Aorta (tissue), 5 donors: ENCODE data around the gene ACSS3. TPM values are rescaled to one million over a fixed set of nuclear protein-coding genes. Genes with fewer than 3 reads are reported as not detected.

Source experiments
- ATAC-seq: fragments of 200-7000 bp; cut with Tn5 transposase; one replicate; pipeline ENCODE4 v1.9.1; 2022; ENCODE audit warnings: moderate library complexity; ENCODE audit not compliant: low FRiP score
- DNase-seq, 2 donors: peaks; one replicate each; pipeline ENCODE4 v3.0.0-alpha.2; 2020
- H3K27ac ChIP-seq, 2 donors: one replicate each; pipeline ENCODE4 v1.5.1; 2013; ENCODE audit warnings: low read length in 2 of 2, mild to moderate bottlenecking in 2 of 2, moderate library complexity in 2 of 2, control low read depth in 1 of 2, inconsistent platforms in 1 of 2, low read depth in 1 of 2
- H3K27me3 ChIP-seq, 2 donors: one replicate each; pipeline ENCODE4 v1.6.1; 2013; ENCODE audit warnings: control low read depth in 1 of 2, low read length in 1 of 2, mild to moderate bottlenecking in 1 of 2, moderate library complexity in 1 of 2; ENCODE audit not compliant: insufficient read depth in 2 of 2, control insufficient read depth in 1 of 2
- H3K36me3 ChIP-seq, 2 donors: one replicate each; pipeline ENCODE4 v1.6.1; 2013; ENCODE audit warnings: control low read depth in 1 of 2, low read length in 1 of 2, mild to moderate bottlenecking in 1 of 2; ENCODE audit not compliant: insufficient read depth in 2 of 2, control insufficient read depth in 1 of 2
- H3K4me1 ChIP-seq, 2 donors: one replicate each; pipeline ENCODE4 v1.6.1; 2013; ENCODE audit warnings: low read length in 2 of 2, control low read depth in 1 of 2, mild to moderate bottlenecking in 1 of 2, moderate library complexity in 1 of 2; ENCODE audit not compliant: insufficient read depth in 2 of 2, control insufficient read depth in 1 of 2
- H3K4me3 ChIP-seq, 2 donors: one replicate each; pipeline ENCODE4 v1.5.1; 2013; ENCODE audit warnings: low read length in 2 of 2, control low read depth in 1 of 2, mild to moderate bottlenecking in 1 of 2
- H3K9me3 ChIP-seq: one replicate; pipeline ENCODE4 v1.6.1; 2013; ENCODE audit warnings: mild to moderate bottlenecking, low read length; ENCODE audit not compliant: control insufficient read depth
- WGBS, 2 donors: extraction: QIAGEN DNeasy Blood & Tissue Kit; methylation state at CpG; one replicate each; pipeline ENCODE4 v1.1.7; 2013; 5-methylcytosine and 5-hydroxymethylcytosine counted together
- intact Hi-C, 2 donors: fragments of 100-400 bp; cut with DNase I; formaldehyde crosslinking; loops; one replicate each; pipeline versions ENCODE4 v1.14.2 to v1.15.0; 2022
- polyA plus RNA-seq, 2 donors: library from polyadenylated mRNA; stranded (reverse); fragments of 200-250 nt; gene quantifications; one replicate each; pipeline ENCODE4 v1.2.3, GENCODE V29; 2013
- total RNA-seq, 2 donors: library from RNA; stranded (reverse); fragmentation: NEBNext Ultra II Directional; extraction: Animal tissue kit (Norgen Biotek cat#: 25700); gene quantifications; one replicate each; pipeline ENCODE4 v1.2.1, GENCODE V29; 2021
- donor health status: healthy with polysubstance abuse.
- donor health status: Bipolar disorder and iron deficiency.
- donor health status: DM: no; HTN: no; CAD: no.
- donor health status: DM: no; HTN: no; CAD: no.
- donor health status: DM: yes; HTN: yes; CAD: no.

Gene ACSS3
- total and polyA plus RNA-seq, 4 donors, result 6.4 to 24.6 (median 14.3) TPM

DNA sequence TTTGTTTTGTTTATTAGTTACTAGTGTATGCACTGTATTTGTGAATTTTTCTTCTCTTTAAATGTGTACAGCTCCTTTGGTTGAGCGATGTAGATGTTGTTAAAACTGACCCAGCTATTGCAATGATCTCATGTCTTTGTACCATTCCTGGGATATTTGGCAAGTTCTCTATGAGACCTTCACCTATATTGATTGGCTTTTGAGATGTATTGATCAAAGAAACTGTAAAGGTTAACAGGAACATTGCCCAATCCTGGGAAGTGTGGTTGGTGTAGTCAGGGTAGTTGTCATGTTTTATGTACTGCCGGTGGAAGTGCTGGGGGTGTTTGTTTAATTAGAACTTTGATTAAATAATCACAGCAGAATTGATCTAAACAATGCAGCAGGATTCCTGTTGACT lies 43.1 kb downstream of the ACSS3 start:
- no peak overlapping the region for H3K27ac ChIP-seq
- no peaks in the 10 kb centered on the region for H3K9me3 ChIP-seq
- H3K4me3 ChIP-seq, result no peak overlapping the region
- intact Hi-C loops, result no loop called here
- no peaks in the 10 kb centered on the region for H3K27me3 ChIP-seq
- H3K36me3 ChIP-seq, result peaks cover 3 to 7% of the 10 kb centered on the region in 2 donors
- 47 to 68% methylated on average over 2 of the region's 2 CpGs for WGBS, 2 donors
- no peaks in the 10 kb centered on the region for H3K4me1 ChIP-seq
- no peak for DNase-seq
- ATAC-seq, result no peak

- H3K4me1 ChIP-seq, result no peaks in the 10 kb centered on the region
- no peak for DNase-seq
- H3K27ac ChIP-seq, result no peak overlapping the region
- WGBS, 2 donors, result 93 to 94% methylated on average over 3 of the region's 3 CpGs
- H3K36me3 ChIP-seq, result no peaks in the 10 kb centered on the region
- no peak for ATAC-seq
- intact Hi-C loops, result no loop called here
- no peak overlapping the region for H3K4me3 ChIP-seq
- H3K27me3 ChIP-seq, result no peaks in the 10 kb centered on the region
- H3K9me3 ChIP-seq, result no peaks in the 10 kb centered on the region
Observed at GRCh38 chr12:81123611-81124010, 45.7 kb downstream of the ACSS3 start.

GRCh38 chr12:81125691-81126090 lies 47.8 kb downstream of the ACSS3 start:
- WGBS, 2 donors, result 93% methylated on average over 8 of the region's 8 CpGs
- ATAC-seq (no peak), DNase-seq (no peak)
- Histone ChIP-seq H3K27ac (no peak overlapping the region), H3K4me1 (no peaks in the 10 kb centered on the region), H3K27me3 (no peaks in the 10 kb centered on the region), H3K36me3 (no peaks in the 10 kb centered on the region), H3K9me3 (no peaks in the 10 kb centered on the region), H3K4me3 (no peak overlapping the region)
- intact Hi-C loops, result loop anchor here in 1 of 2 donors (5.0 kb wide), 1 partner anchor 288 kb away; no protein-coding TSS in a partner anchor

GRCh38 chr12:81128930-81129554 lies 51.2 kb downstream of the ACSS3 start:
- no peaks in the 10 kb centered on the region for H3K4me1 ChIP-seq
- H3K27ac ChIP-seq, result no peak overlapping the region
- no peak for ATAC-seq
- DNase-seq, result no peak
- H3K9me3 ChIP-seq, result no peaks in the 10 kb centered on the region
- 7 to 9% methylated on average over 2 of the region's 2 CpGs for WGBS, 2 donors
- intact Hi-C loops, result loop anchor here in 1 of 2 donors (5.0 kb wide), 1 partner anchor 292 kb away; no protein-coding TSS in a partner anchor
- H3K4me3 ChIP-seq, result no peak overlapping the region
- H3K27me3 ChIP-seq, result no peaks in the 10 kb centered on the region
- no peaks in the 10 kb centered on the region for H3K36me3 ChIP-seq

GRCh38 chr12:81136519-81136918 lies 58.6 kb downstream of the ACSS3 start:
- Histone ChIP-seq H3K36me3 (peaks cover 0 to 1% of the 10 kb centered on the region in 2 donors), H3K9me3 (no peaks in the 10 kb centered on the region), H3K4me1 (no peaks in the 10 kb centered on the region), H3K27ac (no peak overlapping the region), H3K27me3 (no peaks in the 10 kb centered on the region), H3K4me3 (no peak overlapping the region)
- intact Hi-C loops, result no loop called here
- ATAC-seq, result no peak
- DNase-seq, result no peak

- no peaks in the 10 kb centered on the region for H3K4me1 ChIP-seq
- DNase-seq (no peak), ATAC-seq (no peak)
- H3K27ac ChIP-seq, result no peak overlapping the region
- H3K27me3 ChIP-seq, result no peaks in the 10 kb centered on the region
- 48 to 67% methylated on average over 2 of the region's 2 CpGs for WGBS, 2 donors
- H3K4me3 ChIP-seq, result no peak overlapping the region
- H3K36me3 ChIP-seq, result peaks cover 0 to 1% of the 10 kb centered on the region in 2 donors
- intact Hi-C loops, result no loop called here
- H3K9me3 ChIP-seq, result no peaks in the 10 kb centered on the region
Observed at GRCh38 chr12:81137801-81138200, 59.9 kb downstream of the ACSS3 start.

- no peaks in the 10 kb centered on the region for H3K27me3 ChIP-seq
- H3K4me3 ChIP-seq, result no peak overlapping the region
- ATAC-seq, result no peak
- no peaks in the 10 kb centered on the region for H3K9me3 ChIP-seq
- no peak for DNase-seq
- no peaks in the 10 kb centered on the region for H3K4me1 ChIP-seq
- intact Hi-C loops, result no loop called here
- no peaks in the 10 kb centered on the region for H3K36me3 ChIP-seq
- 95 to 97% methylated on average over 1 of the region's 1 CpG for WGBS, 2 donors
- H3K27ac ChIP-seq, result no peak overlapping the region
Observed at GRCh38 chr12:81141217-81141616, 63.3 kb downstream of the ACSS3 start.

GRCh38 chr12:81143057-81143456 lies 65.2 kb downstream of the ACSS3 start:
- intact Hi-C loops, result no loop called here
- no peaks in the 10 kb centered on the region for H3K36me3 ChIP-seq
- no peak overlapping the region for H3K4me3 ChIP-seq
- WGBS, 2 donors, result 86 to 88% methylated on average over 5 of the region's 5 CpGs
- H3K4me1 ChIP-seq, result no peaks in the 10 kb centered on the region
- no peak for ATAC-seq
- no peak overlapping the region for H3K27ac ChIP-seq
- no peaks in the 10 kb centered on the region for H3K9me3 ChIP-seq
- DNase-seq, result no peak
- H3K27me3 ChIP-seq, result no peaks in the 10 kb centered on the region
